Coronary artery (tissue), 2 donors: ENCODE results near the gene UQCRH.
"Not testable (repeated sequence)": the region's sequence is repeated elsewhere in the genome, so short reads cannot be mapped to it uniquely, and the experiment has no call there.

ENCODE experiments used
- DNase-seq: peaks from one replicate; pipeline ENCODE4 v3.0.0-alpha.2; 2017; ENCODE audit warnings: low spot score
- H3K27ac ChIP-seq, 2 donors: fragments of 200-600 bp; sonication (generic); one replicate each; pipeline ENCODE4 v1.5.1; 2016 to 2019
- H3K4me3 ChIP-seq: fragments of 200-600 bp; sonication (generic); 2 replicates; pipeline ENCODE4 v1.5.1; 2016; ENCODE audit warnings: mild to moderate bottlenecking, moderate library complexity
- CTCF ChIP-seq: fragments of 200-600 bp; sonication (generic); IDR thresholded peaks from one replicate; pipeline ENCODE4 v1.5.1; 2019; ENCODE audit warnings: antibody characterized with exemption

The UQCRH gene

GRCh38 chr1:46306159-46306530 lies 2.6 kb downstream of the UQCRH start:
- DNase-seq, result no peak
- Histone ChIP-seq H3K4me3 (no peak overlapping the region), H3K27ac (no peak overlapping the region)
- TF ChIP-seq CTCF, result no peak

DNA sequence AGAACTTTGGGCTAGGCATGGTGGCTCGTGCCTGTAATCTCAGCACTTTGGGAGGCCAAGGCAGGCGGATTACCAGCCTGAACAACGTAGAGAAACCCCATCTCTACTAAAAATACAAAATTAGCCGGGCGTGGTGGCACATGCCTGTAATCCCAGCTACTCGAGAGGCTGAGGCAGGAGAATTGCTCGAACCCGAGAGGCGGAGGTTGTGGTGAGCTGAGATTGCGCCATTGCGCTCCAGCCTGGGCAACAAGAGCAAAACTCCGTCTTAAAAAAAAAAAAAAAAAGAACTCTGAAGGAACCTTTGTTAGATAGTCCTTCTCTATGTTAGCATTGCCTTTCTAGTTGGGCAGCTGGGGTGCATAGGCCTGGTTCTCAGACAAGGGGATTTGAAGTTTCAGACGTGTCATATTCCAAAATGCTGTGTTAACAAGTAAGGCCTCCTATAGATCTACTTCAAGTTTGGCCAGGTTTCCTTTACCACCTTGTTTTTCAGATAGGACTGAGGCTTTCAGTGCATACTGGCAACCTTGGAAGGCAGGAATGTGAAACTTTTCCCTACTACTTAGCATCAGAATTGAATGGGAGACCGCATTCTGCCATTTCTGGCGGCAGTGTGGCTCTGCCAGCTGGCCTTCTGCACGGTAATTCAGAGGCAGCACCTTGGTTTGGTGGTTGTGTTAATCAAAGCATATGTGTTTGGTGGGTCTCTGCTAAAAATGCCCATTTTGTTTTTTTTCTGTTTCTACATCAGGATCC lies 6.1 kb downstream of the UQCRH start:
- Histone ChIP-seq H3K4me3 (no peak overlapping the region), H3K27ac (no peak overlapping the region)
- no peak for TF ChIP-seq CTCF
- no peak for DNase-seq

- no peak overlapping the region for H3K27ac ChIP-seq
- no peak for TF ChIP-seq CTCF
- no peak for DNase-seq
- no peak overlapping the region for H3K4me3 ChIP-seq
Observed at GRCh38 chr1:46310321-46310720, 6.8 kb downstream of the UQCRH start.

DNA sequence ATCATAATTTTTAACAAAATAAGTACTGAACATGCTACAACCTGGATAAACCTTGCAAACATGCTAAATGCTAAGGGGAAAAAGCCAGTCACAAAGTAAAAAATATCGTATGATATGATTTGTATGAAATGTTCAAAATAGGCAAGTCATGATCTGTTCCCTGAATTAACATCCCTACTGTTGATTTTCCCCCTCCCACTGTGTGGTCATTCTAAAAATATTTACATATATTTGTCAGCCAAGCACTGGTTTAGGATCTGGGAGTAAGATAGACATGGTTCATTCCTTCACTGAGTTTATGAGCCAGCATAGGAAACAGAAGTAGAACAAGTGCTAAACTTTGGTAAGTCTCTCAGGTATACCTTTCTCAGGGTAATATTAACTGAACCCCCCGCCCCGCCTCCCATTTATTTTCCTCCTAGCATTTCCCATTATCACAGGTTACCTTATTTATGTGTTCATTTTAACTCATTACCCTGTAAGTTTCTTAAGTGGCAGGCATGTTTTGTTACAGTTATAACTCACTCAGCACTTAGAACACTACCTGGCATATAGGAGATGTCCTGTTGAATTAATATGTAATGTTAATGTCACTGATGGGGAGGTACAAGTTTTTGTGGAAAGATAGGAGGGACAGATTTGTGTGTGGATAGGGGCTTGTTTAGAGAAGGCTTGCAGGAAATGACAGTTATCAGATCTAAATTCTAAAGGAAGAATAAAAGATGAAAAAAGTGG lies 12.3 kb downstream of the UQCRH start:
- no peak for TF ChIP-seq CTCF
- no peak for DNase-seq
- H3K4me3 ChIP-seq, result no peak overlapping the region
- H3K27ac ChIP-seq, result no peak overlapping the region

DNA sequence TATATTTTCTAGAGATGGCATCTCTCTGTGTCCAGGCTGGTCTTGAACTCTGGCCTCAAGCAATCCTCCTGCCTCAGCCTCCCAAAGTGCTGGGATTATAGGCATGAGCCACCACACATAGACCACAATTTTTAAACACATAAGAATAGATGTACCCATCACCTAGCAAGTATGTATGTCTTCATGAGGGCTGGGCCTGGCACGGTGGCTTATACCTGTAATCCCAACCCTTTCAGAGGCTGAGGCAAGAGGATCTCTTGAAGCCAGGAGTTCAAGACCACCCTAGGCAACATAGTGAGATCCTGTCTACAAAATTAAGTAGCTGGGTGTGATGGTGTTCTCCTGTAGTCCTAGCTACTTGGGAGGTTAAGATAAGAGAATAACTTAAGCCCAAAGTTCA lies 13.8 kb downstream of the UQCRH start:
- no peak for DNase-seq

GRCh38 chr1:46319301-46319700 lies 15.8 kb downstream of the UQCRH start:
- H3K4me3 ChIP-seq, H3K27ac ChIP-seq, DNase-seq: not testable (repeated sequence)

More for the DNA sequence above, 13.8 kb downstream of the UQCRH start:
- no peak overlapping the region for H3K27ac ChIP-seq
- no peak for TF ChIP-seq CTCF
- no peak overlapping the region for H3K4me3 ChIP-seq

GRCh38 chr1:46319960-46320914 lies 16.7 kb downstream of the UQCRH start:
- not testable (repeated sequence) for H3K4me3 ChIP-seq, DNase-seq, H3K27ac ChIP-seq

DNA sequence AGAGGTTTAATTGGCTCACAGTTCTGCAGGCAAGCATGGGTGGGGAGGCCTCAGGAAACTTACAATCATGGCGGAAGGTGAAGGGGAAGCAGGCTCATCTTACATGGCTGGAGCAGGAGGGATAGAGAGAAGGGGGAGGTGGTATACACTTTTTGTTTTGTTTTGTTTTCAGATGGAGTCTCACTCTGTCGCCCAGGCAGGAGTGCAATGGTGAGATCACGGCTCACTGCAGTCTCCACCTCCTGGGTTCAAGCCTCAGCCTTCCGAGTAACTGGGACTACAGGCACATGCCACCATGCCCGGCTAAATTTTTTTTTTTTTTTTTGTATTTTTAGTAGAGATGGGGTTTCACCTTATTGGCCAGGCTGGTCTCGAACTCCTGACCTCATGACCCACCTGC lies 18.7 kb downstream of the UQCRH start:
- H3K4me3 ChIP-seq, H3K27ac ChIP-seq, DNase-seq: not testable (repeated sequence)

DNA sequence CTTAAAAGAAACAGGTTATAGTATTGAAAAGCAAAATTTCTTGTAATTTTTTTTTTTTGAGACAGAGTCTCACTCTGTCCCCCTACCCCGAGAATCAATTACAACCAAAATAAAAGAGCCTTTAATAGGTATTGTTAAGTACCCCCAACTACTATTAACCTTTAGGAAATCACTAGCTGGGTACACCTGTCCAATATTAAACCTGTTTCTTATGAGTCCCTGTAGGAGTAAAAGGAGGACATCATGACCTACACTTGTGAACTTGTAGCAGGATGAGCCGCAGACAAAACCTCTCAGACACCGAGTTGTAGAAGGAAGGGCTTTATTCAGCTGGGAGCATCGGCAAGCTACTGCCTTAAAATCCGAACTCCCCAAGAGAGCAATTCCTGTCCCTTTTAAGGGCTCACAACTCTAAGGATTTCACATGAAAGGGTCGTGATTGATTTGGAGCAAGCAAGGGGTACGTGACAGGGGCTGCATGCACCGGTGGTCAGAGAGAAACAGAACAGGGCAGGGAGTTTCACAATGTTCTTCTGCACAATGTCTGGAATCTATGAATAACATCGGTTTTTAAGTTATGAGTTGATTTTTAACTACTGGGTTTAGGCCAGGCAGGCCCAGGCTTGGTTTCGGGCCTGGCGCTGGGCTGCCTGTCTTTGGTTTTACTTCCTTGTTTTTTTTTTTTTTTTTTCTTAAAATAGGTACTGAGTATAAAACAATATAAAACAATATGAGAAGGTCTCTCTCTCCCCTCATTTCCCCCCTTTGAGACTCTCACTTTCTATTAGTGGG lies 22.0 kb downstream of the UQCRH start:
- H3K4me3 ChIP-seq, H3K27ac ChIP-seq: not testable (repeated sequence)

DNA sequence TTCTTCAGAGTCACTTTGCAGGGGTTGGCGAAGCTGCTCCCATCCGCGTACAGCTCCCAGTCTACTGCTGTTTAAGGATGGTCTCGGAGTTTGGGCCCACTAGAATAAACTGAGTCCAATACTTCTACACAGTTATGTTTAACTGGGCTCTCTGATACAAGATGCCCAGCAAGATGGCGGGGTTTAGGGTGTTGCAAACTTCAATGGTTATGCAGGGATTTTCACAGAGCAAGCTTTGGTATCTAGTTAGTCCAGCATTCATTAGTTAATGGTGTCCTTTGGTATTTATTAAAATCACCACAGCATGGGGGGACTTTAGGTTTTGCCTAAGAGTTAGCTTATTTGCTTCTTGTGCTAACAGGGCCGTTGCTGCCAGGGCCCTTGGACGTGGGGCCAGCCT lies 24.7 kb downstream of the UQCRH start:
- H3K27ac ChIP-seq, DNase-seq, H3K4me3 ChIP-seq: not testable (repeated sequence)

More for the DNA sequence above, 22.0 kb downstream of the UQCRH start:
- not testable (repeated sequence) for DNase-seq

DNA sequence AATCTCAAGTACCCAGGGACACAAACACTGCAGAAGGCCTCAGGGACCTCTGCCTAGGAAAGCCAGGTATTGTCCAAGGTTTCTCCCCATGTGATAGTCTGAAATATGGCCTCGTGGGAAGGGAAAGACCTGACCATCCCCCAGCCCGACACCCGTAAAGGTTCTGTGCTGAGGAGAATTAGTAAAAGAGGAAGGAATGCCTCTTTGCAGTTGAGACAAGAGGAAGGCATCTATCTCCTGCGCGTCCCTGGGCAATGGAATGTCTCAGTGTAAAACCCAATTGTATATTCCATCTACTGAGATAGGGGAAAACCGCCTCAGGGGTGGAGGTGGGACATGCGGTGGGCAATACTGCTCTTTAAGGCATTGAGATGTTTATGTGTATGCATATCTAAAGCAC lies 26.3 kb downstream of the UQCRH start:
- not testable (repeated sequence) for H3K4me3 ChIP-seq, H3K27ac ChIP-seq, DNase-seq
